ENCODE data around the gene FNDC3B.

Gene FNDC3B

GRCh38 chr3:172342097-172342659 is 302.8 kb downstream of the FNDC3B start:
- peaks cover 46% of the 10 kb centered on the region for H3K36me3 ChIP-seq (ENCODE audit: control insufficient read depth, low read depth, low read length)
- no peak overlapping the region for H3K27ac ChIP-seq (ENCODE audit: low read length)
- H3K4me1 ChIP-seq (ENCODE audit: control insufficient read depth, low read depth, low read length) = no peaks in the 10 kb centered on the region

GRCh38 chr3:172343117-172343516 is 303.7 kb downstream of the FNDC3B start:
- Histone ChIP-seq H3K9me3 (ENCODE audit: control insufficient read depth, low read depth, low read length) (no peaks in the 10 kb centered on the region), H3K27ac (ENCODE audit: low read length) (no peak overlapping the region), H3K36me3 (ENCODE audit: control insufficient read depth, low read depth, low read length) (peaks cover 56% of the 10 kb centered on the region), H3K9ac (ENCODE audit: low read length) (no peak overlapping the region), H3K27me3 (ENCODE audit: control insufficient read depth, insufficient read depth, low read length) (no peaks in the 10 kb centered on the region), H3K4me3 (ENCODE audit: low read length) (no peak overlapping the region), H3K4me1 (ENCODE audit: control insufficient read depth, low read depth, low read length) (no peaks in the 10 kb centered on the region)

More at GRCh38 chr3:172342097-172342659, 302.8 kb downstream of the FNDC3B start:
- Histone ChIP-seq H3K9me3 (ENCODE audit: control insufficient read depth, low read depth, low read length) (no peaks in the 10 kb centered on the region), H3K9ac (ENCODE audit: low read length) (no peak overlapping the region), H3K4me3 (ENCODE audit: low read length) (no peak overlapping the region), H3K27me3 (ENCODE audit: control insufficient read depth, insufficient read depth, low read length) (no peaks in the 10 kb centered on the region)

DNA sequence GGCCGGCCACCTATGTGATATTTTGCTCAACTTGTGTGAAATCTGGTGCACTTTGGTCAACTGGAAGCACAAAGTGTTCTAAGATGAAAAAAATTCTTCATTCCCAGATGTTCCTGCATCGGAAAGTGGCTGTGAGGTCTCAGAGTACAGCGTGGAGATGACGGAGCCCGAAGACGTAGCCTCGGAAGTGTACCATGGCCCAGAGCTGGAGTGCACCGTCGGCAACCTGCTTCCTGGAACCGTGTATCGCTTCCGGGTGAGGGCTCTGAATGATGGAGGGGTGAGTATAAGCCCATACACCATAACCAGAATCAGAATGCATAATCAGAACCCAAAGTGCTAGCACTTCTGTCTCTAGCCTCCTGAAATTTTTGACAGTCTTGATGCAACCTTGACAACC is 304.6 kb downstream of the FNDC3B start:
- no peaks in the 10 kb centered on the region for H3K9me3 ChIP-seq (ENCODE audit: control insufficient read depth, low read depth, low read length)
- peaks cover 59% of the 10 kb centered on the region for H3K36me3 ChIP-seq (ENCODE audit: control insufficient read depth, low read depth, low read length)
- H3K4me3 ChIP-seq (ENCODE audit: low read length) = no peak overlapping the region
- H3K9ac ChIP-seq (ENCODE audit: low read length) = no peak overlapping the region
- no peaks in the 10 kb centered on the region for H3K27me3 ChIP-seq (ENCODE audit: control insufficient read depth, insufficient read depth, low read length)
- H3K4me1 ChIP-seq (ENCODE audit: control insufficient read depth, low read depth, low read length) = no peaks in the 10 kb centered on the region
- no peak overlapping the region for H3K27ac ChIP-seq (ENCODE audit: low read length)

- no peaks in the 10 kb centered on the region for H3K27me3 ChIP-seq (ENCODE audit: control insufficient read depth, insufficient read depth, low read length)
- H3K9me3 ChIP-seq (ENCODE audit: control insufficient read depth, low read depth, low read length) = no peaks in the 10 kb centered on the region
- no peak overlapping the region for H3K27ac ChIP-seq (ENCODE audit: low read length)
- H3K36me3 ChIP-seq (ENCODE audit: control insufficient read depth, low read depth, low read length) = peaks cover 56% of the 10 kb centered on the region
- no peak overlapping the region for H3K9ac ChIP-seq (ENCODE audit: low read length)
- no peaks in the 10 kb centered on the region for H3K4me1 ChIP-seq (ENCODE audit: control insufficient read depth, low read depth, low read length)
- H3K4me3 ChIP-seq (ENCODE audit: low read length) = no peak overlapping the region
These were observed 306.8 kb downstream of the FNDC3B start for GRCh38 chr3:172346161-172346560.

DNA sequence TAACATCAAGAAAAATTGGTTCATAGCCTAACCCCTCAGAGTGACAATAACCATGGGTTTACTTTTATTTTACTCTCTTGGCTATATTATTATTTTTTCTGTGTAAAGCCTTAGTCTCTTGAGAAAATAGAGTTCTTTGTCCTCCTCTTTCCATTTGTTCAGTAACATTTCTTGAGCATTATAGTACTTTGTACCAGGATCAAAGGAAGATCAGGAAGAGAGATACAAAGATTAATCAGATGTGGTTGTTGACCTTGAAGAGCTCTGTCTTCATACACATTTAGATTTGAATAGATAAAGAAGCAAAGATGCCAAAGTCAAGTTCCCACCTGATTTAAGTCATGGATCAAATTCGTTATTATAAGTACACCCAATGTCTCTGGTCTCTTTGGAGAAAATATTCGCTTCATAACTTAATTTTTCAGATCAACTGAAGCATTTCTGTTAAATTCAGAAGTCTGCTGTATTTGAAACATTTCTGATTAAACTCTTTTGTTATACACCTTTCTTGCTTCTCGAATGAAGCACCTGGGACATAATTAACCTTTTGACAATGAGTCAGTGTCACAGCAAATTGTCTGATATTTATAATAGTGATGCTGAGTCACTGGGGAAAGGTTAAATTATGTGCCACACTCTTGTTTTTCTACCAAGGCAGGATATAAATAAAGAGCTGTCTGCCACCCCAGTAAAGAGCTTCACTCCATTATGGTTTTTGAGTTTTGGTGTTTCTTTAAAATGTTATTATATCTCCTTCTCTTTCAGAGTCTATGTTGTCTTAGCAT is 308.7 kb downstream of the FNDC3B start:
- H3K9ac ChIP-seq (ENCODE audit: low read length) = no peak overlapping the region
- peaks cover 48% of the 10 kb centered on the region for H3K36me3 ChIP-seq (ENCODE audit: control insufficient read depth, low read depth, low read length)
- no peaks in the 10 kb centered on the region for H3K9me3 ChIP-seq (ENCODE audit: control insufficient read depth, low read depth, low read length)
- no peaks in the 10 kb centered on the region for H3K27me3 ChIP-seq (ENCODE audit: control insufficient read depth, insufficient read depth, low read length)
- H3K4me1 ChIP-seq (ENCODE audit: control insufficient read depth, low read depth, low read length) = no peaks in the 10 kb centered on the region
- H3K27ac ChIP-seq (ENCODE audit: low read length) = no peak overlapping the region
- no peak overlapping the region for H3K4me3 ChIP-seq (ENCODE audit: low read length)

GRCh38 chr3:172351895-172352466 is 312.6 kb downstream of the FNDC3B start:
- no peaks in the 10 kb centered on the region for H3K9me3 ChIP-seq (ENCODE audit: control insufficient read depth, low read depth, low read length)
- H3K36me3 ChIP-seq (ENCODE audit: control insufficient read depth, low read depth, low read length) = peaks cover 29% of the 10 kb centered on the region

GRCh38 chr3:172352786-172353185 is 313.4 kb downstream of the FNDC3B start:
- Histone ChIP-seq H3K36me3 (ENCODE audit: control insufficient read depth, low read depth, low read length) (peaks cover 21% of the 10 kb centered on the region), H3K9me3 (ENCODE audit: control insufficient read depth, low read depth, low read length) (no peaks in the 10 kb centered on the region), H3K4me1 (ENCODE audit: control insufficient read depth, low read depth, low read length) (no peaks in the 10 kb centered on the region), H3K9ac (ENCODE audit: low read length) (no peak overlapping the region), H3K4me3 (ENCODE audit: low read length) (no peak overlapping the region), H3K27me3 (ENCODE audit: control insufficient read depth, insufficient read depth, low read length) (no peaks in the 10 kb centered on the region), H3K27ac (ENCODE audit: low read length) (no peak overlapping the region)

More at GRCh38 chr3:172351895-172352466, 312.6 kb downstream of the FNDC3B start:
- no peaks in the 10 kb centered on the region for H3K4me1 ChIP-seq (ENCODE audit: control insufficient read depth, low read depth, low read length)
- no peak overlapping the region for H3K27ac ChIP-seq (ENCODE audit: low read length)
- H3K4me3 ChIP-seq (ENCODE audit: low read length) = no peak overlapping the region
- no peaks in the 10 kb centered on the region for H3K27me3 ChIP-seq (ENCODE audit: control insufficient read depth, insufficient read depth, low read length)
- H3K9ac ChIP-seq (ENCODE audit: low read length) = no peak overlapping the region

DNA sequence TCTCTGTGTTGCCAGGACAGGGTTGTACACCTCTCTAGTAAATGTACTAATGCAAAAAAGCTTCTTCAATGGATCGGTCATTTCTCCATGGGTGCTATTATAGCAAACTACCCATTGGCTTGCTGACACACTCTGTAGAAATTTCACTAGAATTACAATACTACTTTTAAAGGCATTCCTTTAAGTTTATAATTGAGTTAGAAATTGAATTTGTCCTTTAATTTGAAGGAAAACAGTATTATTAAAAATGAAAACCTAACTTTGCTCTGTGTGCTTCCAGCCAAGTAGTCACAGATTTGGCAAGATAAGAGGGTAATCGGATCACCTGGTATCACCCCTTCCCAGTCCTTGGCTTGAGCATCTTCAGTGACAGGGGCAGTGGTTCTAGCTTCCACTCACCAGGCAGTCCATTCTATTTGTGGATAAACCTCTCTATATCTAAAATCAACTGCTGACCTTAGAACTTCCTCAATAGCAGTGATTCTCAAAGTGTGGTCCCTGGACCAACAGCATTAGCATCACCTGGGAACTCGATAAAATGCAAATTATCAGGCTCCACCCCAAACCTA is 315.6 kb downstream of the FNDC3B start:
- Histone ChIP-seq H3K4me1 (ENCODE audit: control insufficient read depth, low read depth, low read length) (no peaks in the 10 kb centered on the region), H3K36me3 (ENCODE audit: control insufficient read depth, low read depth, low read length) (peaks cover 14% of the 10 kb centered on the region), H3K27ac (ENCODE audit: low read length) (no peak overlapping the region), H3K9me3 (ENCODE audit: control insufficient read depth, low read depth, low read length) (no peaks in the 10 kb centered on the region), H3K27me3 (ENCODE audit: control insufficient read depth, insufficient read depth, low read length) (no peaks in the 10 kb centered on the region), H3K4me3 (ENCODE audit: low read length) (no peak overlapping the region), H3K9ac (ENCODE audit: low read length) (no peak overlapping the region)

DNA sequence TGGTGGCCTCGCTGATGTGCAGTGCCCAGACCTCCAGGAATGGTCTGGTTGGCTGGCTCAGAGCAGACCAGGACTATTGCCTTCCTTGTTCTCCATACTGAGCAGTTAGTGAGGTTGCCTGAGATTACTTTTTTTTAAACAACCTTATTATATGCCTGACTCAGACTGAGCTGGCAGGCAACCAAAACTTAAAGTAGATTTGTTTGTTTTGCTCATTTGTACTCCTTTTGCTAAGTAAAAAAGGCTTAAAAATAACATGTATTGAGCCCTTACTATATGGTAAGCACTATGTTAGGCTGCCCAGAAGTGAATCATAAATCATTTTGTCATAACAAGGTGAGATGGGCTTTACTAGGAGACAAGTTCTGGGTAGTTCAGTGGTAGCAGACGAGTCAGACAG is 316.5 kb downstream of the FNDC3B start:
- no peak overlapping the region for H3K4me3 ChIP-seq (ENCODE audit: low read length)
- peaks cover 14% of the 10 kb centered on the region for H3K36me3 ChIP-seq (ENCODE audit: control insufficient read depth, low read depth, low read length)
- no peak overlapping the region for H3K27ac ChIP-seq (ENCODE audit: low read length)
- H3K4me1 ChIP-seq (ENCODE audit: control insufficient read depth, low read depth, low read length) = no peaks in the 10 kb centered on the region
- H3K27me3 ChIP-seq (ENCODE audit: control insufficient read depth, insufficient read depth, low read length) = no peaks in the 10 kb centered on the region
- H3K9me3 ChIP-seq (ENCODE audit: control insufficient read depth, low read depth, low read length) = no peaks in the 10 kb centered on the region
- no peak overlapping the region for H3K9ac ChIP-seq (ENCODE audit: low read length)

DNA sequence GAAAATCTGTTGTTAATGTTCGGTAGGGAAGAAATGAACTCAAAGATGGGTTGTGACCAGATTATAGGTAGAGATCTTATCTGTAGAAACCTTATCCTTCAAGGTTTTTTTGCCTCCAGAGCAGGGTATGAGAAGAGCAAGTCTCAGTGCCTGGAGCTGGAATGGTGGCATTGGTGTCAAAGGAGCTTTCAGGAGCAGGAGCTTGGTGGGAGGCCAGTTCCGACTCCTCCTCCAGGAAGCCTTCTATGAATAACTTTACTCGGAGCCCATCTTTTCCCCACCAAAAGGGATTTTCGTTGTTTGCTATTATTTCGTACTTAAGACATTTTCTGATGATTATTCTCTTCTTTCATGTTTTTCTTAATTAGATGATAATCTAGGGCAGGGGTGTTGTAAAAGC is 317.0 kb downstream of the FNDC3B start:
- H3K27me3 ChIP-seq (ENCODE audit: control insufficient read depth, insufficient read depth, low read length) = no peaks in the 10 kb centered on the region
- peaks cover 14% of the 10 kb centered on the region for H3K36me3 ChIP-seq (ENCODE audit: control insufficient read depth, low read depth, low read length)
- H3K9me3 ChIP-seq (ENCODE audit: control insufficient read depth, low read depth, low read length) = no peaks in the 10 kb centered on the region
- H3K9ac ChIP-seq (ENCODE audit: low read length) = no peak overlapping the region
- H3K4me1 ChIP-seq (ENCODE audit: control insufficient read depth, low read depth, low read length) = no peaks in the 10 kb centered on the region
- no peak overlapping the region for H3K4me3 ChIP-seq (ENCODE audit: low read length)
- H3K27ac ChIP-seq (ENCODE audit: low read length) = no peak overlapping the region

DNA sequence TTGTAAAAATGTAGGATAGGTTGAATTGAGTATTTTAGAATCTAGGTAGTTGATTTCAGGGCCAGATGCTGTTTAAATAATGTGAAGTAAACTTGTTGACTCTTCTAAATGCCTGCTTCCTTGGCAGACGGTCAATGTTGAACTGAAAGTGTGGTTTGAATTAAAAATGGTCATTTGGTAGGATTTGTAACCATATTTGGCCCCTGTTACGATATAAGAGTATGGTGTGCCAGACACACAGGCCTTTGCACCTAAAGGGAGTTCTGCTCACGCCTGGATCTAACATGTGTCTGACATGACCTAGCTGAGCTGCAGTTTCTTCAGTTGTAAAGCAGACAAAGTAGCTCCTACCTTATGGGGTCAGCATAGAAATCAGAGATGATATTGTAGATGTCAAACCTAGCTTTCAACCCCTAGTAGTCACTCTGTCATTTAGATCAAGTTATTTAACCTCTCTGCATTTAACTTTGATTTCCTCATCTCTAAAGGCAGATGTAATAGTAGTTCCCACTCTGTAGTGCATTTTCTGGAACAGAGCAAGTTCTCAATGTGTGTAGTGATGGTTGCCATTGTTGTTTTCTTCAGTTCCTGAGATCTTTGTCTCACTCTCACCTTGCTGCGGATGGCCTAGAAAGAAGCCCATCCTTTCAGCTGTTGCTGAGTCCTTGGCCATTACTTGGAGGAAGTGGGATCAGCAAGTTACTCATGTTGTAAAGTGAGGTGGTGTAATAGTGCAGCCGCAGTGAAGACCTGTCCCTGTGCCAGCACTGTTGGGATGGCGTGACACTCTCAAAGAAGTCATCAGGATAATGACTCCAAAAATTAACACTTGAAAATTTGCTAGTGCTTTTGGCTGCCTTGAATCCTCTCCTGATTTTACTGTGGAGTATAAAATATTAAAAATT is 318.7 kb downstream of the FNDC3B start:
- no peak overlapping the region for H3K9ac ChIP-seq (ENCODE audit: low read length)
- no peak overlapping the region for H3K4me3 ChIP-seq (ENCODE audit: low read length)
- peaks cover 19% of the 10 kb centered on the region for H3K36me3 ChIP-seq (ENCODE audit: control insufficient read depth, low read depth, low read length)
- H3K27me3 ChIP-seq (ENCODE audit: control insufficient read depth, insufficient read depth, low read length) = no peaks in the 10 kb centered on the region
- no peak overlapping the region for H3K27ac ChIP-seq (ENCODE audit: low read length)
- no peaks in the 10 kb centered on the region for H3K4me1 ChIP-seq (ENCODE audit: control insufficient read depth, low read depth, low read length)
- H3K9me3 ChIP-seq (ENCODE audit: control insufficient read depth, low read depth, low read length) = no peaks in the 10 kb centered on the region
